Keratinocyte (primary cell): ENCODE measurements around the gene NBEAL2. TPM values are rescaled to one million over a fixed set of nuclear protein-coding genes. Genes with fewer than 3 reads are reported as not detected.

ENCODE experiments used
- DNase-seq: peaks from one replicate; pipeline ENCODE4 v3.0.0-alpha.2; 2011; ENCODE audit warnings: low read depth, missing footprints, low spot score
- FAIRE-seq: peaks from 2 replicates; lab custom pipeline; 2011; peaks lifted over from hg19 to GRCh38; lab: Jason Lieb, UNC
- H2AFZ ChIP-seq: 2 replicates; pipeline ENCODE4 v1.6.0; 2012; ENCODE audit warnings: low read length, control low read depth, inconsistent platforms; ENCODE audit not compliant: control insufficient read depth
- H3K27ac ChIP-seq: 2 replicates; pipeline ENCODE4 v1.5.1; 2011; ENCODE audit warnings: low read length; ENCODE audit not compliant: control insufficient read depth, insufficient read depth
- H3K27me3 ChIP-seq: 3 replicates; pipeline ENCODE4 v1.6.0; 2011; ENCODE audit warnings: low read length; ENCODE audit not compliant: control insufficient read depth, insufficient read depth; ENCODE audit errors: extremely low read depth
- H3K36me3 ChIP-seq, 2 experiments: 2 replicates in 1 of 2; 3 replicates in 1 of 2; pipeline ENCODE4 v1.5.1; 2011; ENCODE audit warnings: low read length in 2 of 2, mild to moderate bottlenecking in 1 of 2; ENCODE audit not compliant: control insufficient read depth in 2 of 2, insufficient read depth in 2 of 2; ENCODE audit errors: extremely low read depth in 1 of 2
- H3K4me1 ChIP-seq: 3 replicates; pipeline ENCODE4 v1.5.1; 2011; ENCODE audit warnings: low read length; ENCODE audit not compliant: control insufficient read depth, insufficient read depth; ENCODE audit errors: extremely low read depth
- H3K4me2 ChIP-seq: 3 replicates; pipeline ENCODE4 v1.6.0; 2011; ENCODE audit warnings: low read depth, low read length; ENCODE audit not compliant: control insufficient read depth, insufficient read depth; ENCODE audit errors: extremely low read depth
- H3K4me3 ChIP-seq, 3 experiments: fragments of 200-600 bp in 1 of 3; sonication (generic) in 1 of 3; 2 replicates in 2 of 3; 3 replicates in 1 of 3; pipeline ENCODE4 v1.5.1; 2011 to 2016; ENCODE audit warnings: low read length in 3 of 3, mild to moderate bottlenecking in 3 of 3, control low read depth in 2 of 3, inconsistent platforms in 1 of 3, low read depth in 1 of 3, mixed read lengths in 1 of 3, mixed run types in 1 of 3, moderate library complexity in 1 of 3; ENCODE audit not compliant: control insufficient read depth in 2 of 3, insufficient read depth in 2 of 3; ENCODE audit errors: extremely low read depth in 1 of 3
- H3K79me2 ChIP-seq: 2 replicates; pipeline ENCODE4 v1.6.0; 2012; ENCODE audit warnings: low read length; ENCODE audit not compliant: control insufficient read depth, insufficient read depth
- H3K9ac ChIP-seq: 3 replicates; pipeline ENCODE4 v1.6.0; 2011; ENCODE audit warnings: low read length; ENCODE audit not compliant: control insufficient read depth, insufficient read depth; ENCODE audit errors: extremely low read depth
- H3K9me1 ChIP-seq: 3 replicates; pipeline ENCODE4 v1.6.0; 2011; ENCODE audit warnings: low read length; ENCODE audit not compliant: control insufficient read depth, insufficient read depth; ENCODE audit errors: extremely low read depth
- H3K9me3 ChIP-seq: 2 replicates; pipeline ENCODE4 v1.5.1; 2012; ENCODE audit warnings: low read depth, low read length; ENCODE audit not compliant: control insufficient read depth
- H4K20me1 ChIP-seq: 3 replicates; pipeline ENCODE4 v1.6.0; 2011; ENCODE audit warnings: low read length; ENCODE audit not compliant: control insufficient read depth, insufficient read depth; ENCODE audit errors: extremely low read depth
- EZH2 ChIP-seq: IDR thresholded peaks from one replicate; pipeline ENCODE4 v1.6.1; 2012; ENCODE audit warnings: inconsistent platforms, mild to moderate bottlenecking, low read length, moderate library complexity
- dilution Hi-C: fragments of 300-500 bp; cut with MboI; formaldehyde crosslinking; loops from one replicate; pipeline ENCODE4 v1.7.0; 2020; ENCODE audit warnings: low sequenced_read_pairs; ENCODE audit not compliant: extremely low pct_ligation_motif_present
- polyA plus RNA-seq, 5 experiments: library from polyadenylated mRNA; depleted of rRNA in 3 of 5; stranded (reverse) in 3 of 5; stranded (forward) in 1 of 5; unstranded in 1 of 5; fragments of >200 nt; gene quantifications; 1 replicate in 1 of 5; 2 replicates in 3 of 5; 3 replicates in 1 of 5; pipeline versions ENCODE4 v1.2.1 to v1.2.3, GENCODE V29; 2011 to 2012; ENCODE audit warnings: missing spikeins in 2 of 5, low read depth in 1 of 5, low replicate concordance in 1 of 5
- TF ChIP-seq, protein P1 (sequence below), 3 experiments: IDR thresholded peaks in 1 of 3; conservative IDR thresholded peaks in 1 of 3; optimal IDR thresholded peaks in 1 of 3; 2 replicates in 2 of 3; 3 replicates in 1 of 3; pipeline versions ENCODE3 to v1.5.1; 2011; ENCODE audit warnings: low read length in 3 of 3, mild to moderate bottlenecking in 3 of 3, moderate library complexity in 2 of 3, control low read depth in 1 of 3, inconsistent platforms in 1 of 3; ENCODE audit not compliant: insufficient read depth in 2 of 3; ENCODE audit errors: extremely low read depth in 1 of 3

Gene NBEAL2
- polyA plus RNA-seq, 1 donor (not counting 4 experiments of a cell fraction or from before 2014, with no cell fraction given), result 22.8 TPM

DNA sequence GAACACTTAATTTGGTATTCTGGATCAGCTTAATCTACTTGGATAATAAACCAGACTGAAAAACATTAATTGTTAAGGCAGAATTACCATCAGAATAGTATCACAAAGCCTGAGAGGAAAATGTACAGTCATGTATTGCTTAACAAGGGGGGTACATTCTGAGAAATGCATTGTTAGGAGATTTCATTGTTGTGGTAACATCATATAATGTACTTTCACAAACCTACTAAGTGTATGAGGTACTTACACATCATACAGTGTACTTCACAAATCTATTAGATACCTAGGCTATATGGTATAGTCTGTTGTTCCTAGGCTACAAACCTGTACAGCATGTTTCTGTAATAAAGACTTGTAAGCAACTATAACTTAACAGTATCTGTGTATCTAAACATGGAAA lies 68.2 kb downstream of the NBEAL2 start:
- dilution Hi-C loops, result no loop called here
- no peak overlapping the region for H3K9ac ChIP-seq
- peaks cover 13% of the 10 kb centered on the region for H3K79me2 ChIP-seq
- H3K27me3 ChIP-seq, result no peaks in the 10 kb centered on the region
- no peaks in the 10 kb centered on the region for H3K9me3 ChIP-seq
- H3K27ac ChIP-seq, result no peak overlapping the region
- DNase-seq, result no peak
- H2AFZ ChIP-seq, result no peak overlapping the region
- H3K9me1 ChIP-seq, result no peaks in the 10 kb centered on the region
- H3K4me3 ChIP-seq, result no peak overlapping the region
- H3K4me1 ChIP-seq, result no peaks in the 10 kb centered on the region
- peaks cover 1 to 6% of the 10 kb centered on the region in 2 experiments for H3K36me3 ChIP-seq
- no peaks in the 10 kb centered on the region for H4K20me1 ChIP-seq
- FAIRE-seq, result no peak
- TF ChIP-seq, protein P1, sequence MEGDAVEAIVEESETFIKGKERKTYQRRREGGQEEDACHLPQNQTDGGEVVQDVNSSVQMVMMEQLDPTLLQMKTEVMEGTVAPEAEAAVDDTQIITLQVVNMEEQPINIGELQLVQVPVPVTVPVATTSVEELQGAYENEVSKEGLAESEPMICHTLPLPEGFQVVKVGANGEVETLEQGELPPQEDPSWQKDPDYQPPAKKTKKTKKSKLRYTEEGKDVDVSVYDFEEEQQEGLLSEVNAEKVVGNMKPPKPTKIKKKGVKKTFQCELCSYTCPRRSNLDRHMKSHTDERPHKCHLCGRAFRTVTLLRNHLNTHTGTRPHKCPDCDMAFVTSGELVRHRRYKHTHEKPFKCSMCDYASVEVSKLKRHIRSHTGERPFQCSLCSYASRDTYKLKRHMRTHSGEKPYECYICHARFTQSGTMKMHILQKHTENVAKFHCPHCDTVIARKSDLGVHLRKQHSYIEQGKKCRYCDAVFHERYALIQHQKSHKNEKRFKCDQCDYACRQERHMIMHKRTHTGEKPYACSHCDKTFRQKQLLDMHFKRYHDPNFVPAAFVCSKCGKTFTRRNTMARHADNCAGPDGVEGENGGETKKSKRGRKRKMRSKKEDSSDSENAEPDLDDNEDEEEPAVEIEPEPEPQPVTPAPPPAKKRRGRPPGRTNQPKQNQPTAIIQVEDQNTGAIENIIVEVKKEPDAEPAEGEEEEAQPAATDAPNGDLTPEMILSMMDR (optimal IDR thresholded peaks at IDR 0.05 in 1 of 3, IDR thresholded peaks at IDR 0.05 in 1 of 3, conservative IDR thresholded peaks at IDR 0.05 in 1 of 3; ENCODE audit: extremely low read depth in 1 of 3, insufficient read depth in 2 of 3, low read length in 3 of 3), result no peak
- TF ChIP-seq EZH2, result no peak
- no peak overlapping the region for H3K4me2 ChIP-seq

DNA sequence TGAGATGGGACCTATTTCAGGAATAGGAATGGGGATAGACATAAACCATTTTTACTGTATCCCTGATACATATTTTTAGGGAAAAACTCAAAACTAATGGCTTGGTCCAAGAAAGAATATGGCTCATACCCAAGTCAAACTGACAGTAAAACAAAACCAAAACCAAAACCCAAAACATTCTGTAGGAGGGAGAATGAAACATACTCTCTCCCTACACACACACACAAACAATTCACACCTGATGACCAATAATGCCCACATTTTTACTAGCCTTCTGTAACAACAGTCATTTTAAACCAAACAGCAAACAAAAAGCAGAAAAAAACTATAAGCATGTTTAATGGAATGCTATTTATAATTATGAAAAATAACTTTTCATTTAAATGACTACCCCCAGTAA lies 74.9 kb downstream of the NBEAL2 start:
- Histone ChIP-seq H3K27ac (no peak overlapping the region), H3K79me2 (peaks cover 26% of the 10 kb centered on the region), H3K9ac (no peak overlapping the region), H3K4me2 (no peak overlapping the region), H3K9me3 (no peaks in the 10 kb centered on the region), H3K4me3 (no peak overlapping the region), H2AFZ (no peak overlapping the region), H3K27me3 (no peaks in the 10 kb centered on the region), H3K9me1 (no peaks in the 10 kb centered on the region), H3K36me3 (peaks cover 6 to 11% of the 10 kb centered on the region in 2 experiments), H4K20me1 (no peaks in the 10 kb centered on the region), H3K4me1 (no peaks in the 10 kb centered on the region)
- dilution Hi-C loops, result no loop called here
- DNase-seq (no peak), FAIRE-seq (no peak)
- TF ChIP-seq, protein P1 (optimal IDR thresholded peaks at IDR 0.05 in 1 of 3, IDR thresholded peaks at IDR 0.05 in 1 of 3, conservative IDR thresholded peaks at IDR 0.05 in 1 of 3; ENCODE audit: extremely low read depth in 1 of 3, insufficient read depth in 2 of 3, low read length in 3 of 3), result no peak
- no peak for TF ChIP-seq EZH2
